Testis (tissue), 2 donors: Measurements from ENCODE around the gene BICRAL.

Experiments used
- POLR2A ChIP-seq: fragments of 450-650 bp; IDR thresholded peaks from one replicate; pipeline ENCODE4 v1.6.1; 2017; ENCODE audit warnings: antibody characterized with exemption, mild to moderate bottlenecking, moderate library complexity
- TF ChIP-seq, protein P1 (sequence below), 3 experiments: fragments of 450-650 bp in 2 of 3; fragments of 200-600 bp in 1 of 3; sonication (generic) in 1 of 3; IDR thresholded peaks; one replicate each; pipeline ENCODE4 v1.5.1; 2016 to 2019; ENCODE audit warnings: antibody characterized with exemption in 3 of 3, mild to moderate bottlenecking in 2 of 3, moderate library complexity in 1 of 3

DNA sequence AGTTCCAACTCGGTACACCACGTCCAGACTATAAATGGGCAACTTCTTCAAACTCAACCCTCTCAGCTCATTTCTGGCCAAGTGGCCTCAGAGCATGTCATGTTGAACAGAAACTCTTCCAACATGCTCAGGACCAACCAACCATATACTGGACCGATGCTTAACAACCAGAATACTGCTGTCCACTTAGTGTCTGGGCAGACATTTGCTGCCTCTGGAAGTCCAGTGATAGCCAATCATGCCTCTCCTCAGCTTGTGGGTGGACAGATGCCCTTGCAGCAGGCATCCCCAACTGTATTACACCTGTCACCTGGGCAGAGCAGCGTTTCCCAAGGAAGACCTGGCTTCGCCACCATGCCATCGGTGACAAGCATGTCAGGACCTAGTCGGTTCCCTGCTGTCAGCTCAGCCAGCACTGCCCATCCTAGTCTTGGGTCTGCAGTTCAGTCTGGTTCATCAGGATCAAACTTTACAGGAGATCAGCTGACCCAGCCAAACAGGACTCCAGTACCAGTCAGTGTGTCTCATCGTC lies 47.8 kb downstream of the BICRAL start:
- TF ChIP-seq POLR2A: no peak
- TF ChIP-seq, protein P1, sequence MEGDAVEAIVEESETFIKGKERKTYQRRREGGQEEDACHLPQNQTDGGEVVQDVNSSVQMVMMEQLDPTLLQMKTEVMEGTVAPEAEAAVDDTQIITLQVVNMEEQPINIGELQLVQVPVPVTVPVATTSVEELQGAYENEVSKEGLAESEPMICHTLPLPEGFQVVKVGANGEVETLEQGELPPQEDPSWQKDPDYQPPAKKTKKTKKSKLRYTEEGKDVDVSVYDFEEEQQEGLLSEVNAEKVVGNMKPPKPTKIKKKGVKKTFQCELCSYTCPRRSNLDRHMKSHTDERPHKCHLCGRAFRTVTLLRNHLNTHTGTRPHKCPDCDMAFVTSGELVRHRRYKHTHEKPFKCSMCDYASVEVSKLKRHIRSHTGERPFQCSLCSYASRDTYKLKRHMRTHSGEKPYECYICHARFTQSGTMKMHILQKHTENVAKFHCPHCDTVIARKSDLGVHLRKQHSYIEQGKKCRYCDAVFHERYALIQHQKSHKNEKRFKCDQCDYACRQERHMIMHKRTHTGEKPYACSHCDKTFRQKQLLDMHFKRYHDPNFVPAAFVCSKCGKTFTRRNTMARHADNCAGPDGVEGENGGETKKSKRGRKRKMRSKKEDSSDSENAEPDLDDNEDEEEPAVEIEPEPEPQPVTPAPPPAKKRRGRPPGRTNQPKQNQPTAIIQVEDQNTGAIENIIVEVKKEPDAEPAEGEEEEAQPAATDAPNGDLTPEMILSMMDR (IDR thresholded peaks at IDR 0.05): no peak
